NCI-H748 treated with DMSO at 0.1 percent for 48 hours (cell line): ENCODE results near the gene ARMH4.
"Not testable (repeated sequence)": the region's sequence is repeated elsewhere in the genome, so short reads cannot be mapped to it uniquely, and the experiment has no call there.

Experiments used
- DNase-seq: peaks from one replicate; lab custom pipeline; 2025; lab: John Stamatoyannopoulos, UW

Gene ARMH4

GRCh38 chr14:58146399-58146798, 5.6 kb downstream of the ARMH4 start:
- DNase-seq = no peak

DNA sequence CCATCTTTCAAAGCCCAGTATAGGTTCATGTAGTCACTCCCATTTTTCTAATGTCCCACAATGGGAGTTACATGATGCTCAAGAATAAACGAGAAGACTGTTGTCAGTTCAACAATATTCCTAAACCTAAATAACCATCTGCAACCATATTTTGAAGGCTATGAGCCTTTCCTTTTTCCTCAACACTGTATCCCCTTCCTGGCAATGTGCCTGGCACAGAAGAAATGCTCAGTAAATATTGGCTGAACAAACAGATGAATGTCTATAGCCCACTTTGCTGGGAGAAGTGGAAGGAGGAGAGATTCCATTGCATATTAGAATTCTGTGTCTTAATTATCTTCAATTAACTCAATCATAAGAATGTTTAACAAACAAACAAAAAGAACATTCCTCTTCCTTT, 6.1 kb downstream of the ARMH4 start:
- no peak for DNase-seq

- no peak for DNase-seq
Observed at GRCh38 chr14:58143106-58143505, 8.9 kb downstream of the ARMH4 start.

DNA sequence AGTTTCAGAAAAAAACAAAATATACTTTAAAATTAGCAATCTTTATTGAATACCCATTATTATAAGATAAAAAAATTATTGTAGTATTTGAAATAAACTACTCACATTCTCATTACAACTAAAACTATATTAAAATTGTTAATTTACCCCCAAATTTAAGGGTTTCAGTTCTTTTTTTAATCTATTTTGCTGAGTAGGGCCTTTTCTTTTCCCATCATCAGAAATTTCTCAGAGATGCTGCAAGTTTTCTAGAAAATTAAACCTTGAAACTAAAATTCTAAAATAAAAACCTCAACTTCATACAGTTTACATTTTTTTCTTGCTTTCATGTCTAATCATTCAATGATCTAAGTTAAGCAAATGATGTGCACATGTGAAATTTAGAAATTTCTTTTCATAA, 10.1 kb downstream of the ARMH4 start:
- no peak for DNase-seq

DNA sequence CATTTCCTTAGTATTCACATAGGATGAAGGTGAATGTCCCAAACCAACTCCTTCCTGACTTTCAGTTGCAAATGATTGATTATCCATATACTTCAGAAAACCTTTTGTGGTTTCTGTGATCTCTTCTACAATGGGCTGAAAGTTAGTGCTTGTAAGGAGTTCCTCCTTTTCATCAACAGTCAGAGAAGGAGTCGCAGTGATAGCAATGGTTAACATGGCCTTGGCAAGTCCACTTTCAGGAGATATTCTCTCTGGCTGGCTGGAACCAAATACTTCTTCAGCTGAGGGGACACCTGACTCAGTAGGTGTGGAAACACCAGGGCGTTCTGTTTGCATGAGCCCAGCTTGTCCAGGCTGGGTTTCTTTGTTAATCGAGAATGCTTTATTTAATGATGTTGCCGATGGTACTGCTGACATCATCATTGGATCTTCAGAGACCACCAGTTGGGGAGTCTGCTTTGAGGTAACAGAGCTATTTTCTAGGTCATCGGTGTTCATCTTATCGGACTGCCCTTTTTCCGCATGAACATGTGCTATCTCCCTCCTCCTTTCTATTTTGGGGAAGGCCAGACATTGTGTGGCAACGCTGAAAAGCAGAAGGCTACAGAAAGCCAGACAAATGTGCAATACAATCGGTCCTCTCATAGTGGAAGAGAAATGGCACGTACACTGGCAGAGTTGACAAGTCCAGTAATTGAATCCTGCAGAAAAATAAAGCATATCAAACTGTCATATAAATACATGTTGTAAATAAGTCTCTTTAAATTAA, 13.1 kb downstream of the ARMH4 start:
- DNase-seq = no peak

DNA sequence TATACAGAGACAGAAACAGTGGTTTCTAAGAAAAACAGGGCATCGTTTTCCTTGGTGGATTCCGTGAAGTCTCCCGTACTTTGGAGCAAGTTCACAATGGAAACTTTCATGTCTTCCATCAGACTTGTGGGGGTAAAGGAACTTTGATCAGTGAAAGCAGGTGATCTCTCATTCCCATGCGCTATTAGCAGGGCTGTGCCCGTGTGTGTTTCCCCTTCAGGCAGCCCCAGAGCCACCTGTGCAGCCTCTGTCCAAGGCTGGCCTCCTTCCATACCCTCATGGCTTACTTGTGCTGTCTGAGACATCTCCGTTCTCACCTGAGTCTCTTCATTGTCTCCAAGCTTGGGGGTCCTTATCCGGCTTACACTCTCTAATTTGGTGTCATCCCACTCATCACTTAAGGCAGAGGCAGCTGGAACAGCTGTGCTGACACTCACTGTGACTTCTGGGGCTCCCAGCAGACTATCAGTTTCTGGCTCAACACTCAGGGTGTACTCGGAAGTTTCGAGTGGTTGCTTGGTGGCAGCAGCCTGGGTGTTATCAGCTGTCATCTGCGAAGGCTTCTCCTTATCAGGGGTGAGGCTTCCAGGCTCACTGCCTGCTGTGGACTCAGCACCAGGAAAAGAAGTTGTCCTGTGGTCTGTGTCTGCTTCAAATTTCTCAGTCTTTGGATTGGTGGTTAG, 13.8 kb downstream of the ARMH4 start:
- DNase-seq = no peak

DNA sequence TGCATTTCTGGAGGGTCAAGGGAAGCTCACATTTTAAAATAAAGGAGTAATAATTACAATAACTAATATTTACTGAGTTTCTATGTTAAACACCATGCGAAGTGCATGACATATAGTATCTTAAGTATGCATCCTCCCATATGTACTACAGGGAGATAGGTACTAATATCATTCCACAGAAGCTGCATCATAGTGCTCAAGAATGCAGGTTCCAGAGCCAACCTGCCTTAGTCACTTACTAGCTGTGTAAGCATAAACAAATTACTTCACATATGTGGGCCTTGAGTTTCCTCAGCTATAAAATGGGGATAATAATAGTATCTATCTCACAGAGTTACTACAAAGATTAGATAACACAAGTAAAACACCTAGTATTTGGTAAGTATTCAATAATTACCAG, 18.3 kb downstream of the ARMH4 start:
- DNase-seq = no peak

- no peak for DNase-seq
Observed at GRCh38 chr14:58131386-58131785, 20.6 kb downstream of the ARMH4 start.

DNA sequence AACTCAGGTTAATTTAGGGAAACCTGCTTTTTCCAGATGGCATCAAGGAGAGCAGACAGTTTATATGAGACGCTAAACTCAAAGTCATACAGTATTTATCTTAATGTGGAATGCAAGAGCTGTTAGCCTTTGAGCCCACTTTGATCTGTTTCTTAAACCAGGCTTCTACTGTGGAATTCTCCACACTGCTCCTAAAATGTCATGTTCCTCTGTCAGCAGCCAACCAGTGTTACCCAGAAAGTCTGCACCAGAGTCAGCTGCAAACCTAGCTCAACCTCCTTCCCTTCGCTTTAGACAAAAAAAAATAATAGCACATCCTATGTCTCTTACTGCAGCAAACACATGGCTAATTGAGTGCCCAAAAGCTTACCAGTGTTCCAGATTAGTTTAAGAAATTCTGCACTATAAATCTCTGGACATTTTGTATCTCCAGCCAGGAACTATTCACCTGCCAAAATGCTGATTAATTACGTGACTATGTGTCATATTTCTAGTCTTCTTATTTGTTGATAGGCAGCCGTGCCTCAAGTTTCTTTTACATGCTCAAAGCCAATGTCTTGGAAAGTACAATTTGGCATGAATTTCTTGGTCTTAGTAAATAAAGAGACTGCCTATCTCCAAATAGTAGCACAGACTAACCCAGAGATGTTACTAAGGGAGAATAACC, 21.8 kb downstream of the ARMH4 start:
- no peak for DNase-seq

GRCh38 chr14:58129208-58129607, 22.8 kb downstream of the ARMH4 start:
- no peak for DNase-seq

GRCh38 chr14:58128416-58128815, 23.6 kb downstream of the ARMH4 start:
- DNase-seq = no peak

DNA sequence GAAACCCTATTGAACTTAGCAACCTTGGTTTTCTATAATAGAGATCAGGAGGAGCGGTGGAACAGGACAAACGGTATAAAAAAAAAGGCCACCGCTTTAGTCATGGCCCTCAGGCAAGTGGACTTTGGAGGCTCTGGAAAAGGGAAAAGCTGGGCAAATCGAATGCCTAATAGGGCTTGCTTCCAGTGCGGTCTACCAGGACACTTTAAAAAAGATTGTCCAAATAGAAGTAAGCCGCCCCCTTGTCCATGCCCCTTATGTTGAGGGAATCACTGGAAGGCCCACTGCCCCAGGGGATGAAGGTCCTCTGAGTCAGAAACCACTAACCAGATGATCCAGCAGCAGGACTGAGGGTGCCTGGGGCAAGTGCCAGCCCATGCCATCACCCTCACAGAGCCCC, 29.5 kb downstream of the ARMH4 start:
- DNase-seq = not testable (repeated sequence)

DNA sequence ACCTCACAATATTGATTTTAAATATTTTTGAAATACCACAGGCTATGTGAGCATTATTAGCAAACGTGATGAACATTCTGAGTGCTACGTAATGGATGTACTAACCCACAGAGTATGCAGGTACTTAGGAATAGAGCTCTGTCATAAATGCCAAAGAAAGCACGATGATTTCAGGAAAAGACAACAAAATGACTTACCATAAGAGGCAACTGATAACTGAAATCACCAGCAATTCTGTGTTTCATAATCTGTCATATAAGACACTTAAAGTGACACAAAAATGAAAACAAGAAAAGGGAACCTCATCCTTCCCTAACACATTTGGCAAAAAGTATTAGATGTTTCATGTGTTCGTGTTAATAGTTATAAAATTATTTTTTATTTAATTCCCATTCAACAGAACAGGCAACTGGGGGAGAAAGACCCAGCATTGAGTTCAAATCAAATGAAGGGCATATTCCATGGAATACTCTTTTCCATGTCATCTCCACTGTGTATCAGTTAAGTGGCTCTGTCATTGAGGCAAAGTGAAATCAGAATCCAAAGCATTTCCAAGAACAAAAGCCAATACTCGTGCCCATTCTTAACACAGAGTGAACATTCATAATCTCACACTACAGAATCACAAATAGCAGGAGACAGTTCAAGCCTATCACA, 30.4 kb downstream of the ARMH4 start:
- no peak for DNase-seq

- no peak for DNase-seq
Observed at GRCh38 chr14:58119381-58119780, 32.6 kb downstream of the ARMH4 start.

DNA sequence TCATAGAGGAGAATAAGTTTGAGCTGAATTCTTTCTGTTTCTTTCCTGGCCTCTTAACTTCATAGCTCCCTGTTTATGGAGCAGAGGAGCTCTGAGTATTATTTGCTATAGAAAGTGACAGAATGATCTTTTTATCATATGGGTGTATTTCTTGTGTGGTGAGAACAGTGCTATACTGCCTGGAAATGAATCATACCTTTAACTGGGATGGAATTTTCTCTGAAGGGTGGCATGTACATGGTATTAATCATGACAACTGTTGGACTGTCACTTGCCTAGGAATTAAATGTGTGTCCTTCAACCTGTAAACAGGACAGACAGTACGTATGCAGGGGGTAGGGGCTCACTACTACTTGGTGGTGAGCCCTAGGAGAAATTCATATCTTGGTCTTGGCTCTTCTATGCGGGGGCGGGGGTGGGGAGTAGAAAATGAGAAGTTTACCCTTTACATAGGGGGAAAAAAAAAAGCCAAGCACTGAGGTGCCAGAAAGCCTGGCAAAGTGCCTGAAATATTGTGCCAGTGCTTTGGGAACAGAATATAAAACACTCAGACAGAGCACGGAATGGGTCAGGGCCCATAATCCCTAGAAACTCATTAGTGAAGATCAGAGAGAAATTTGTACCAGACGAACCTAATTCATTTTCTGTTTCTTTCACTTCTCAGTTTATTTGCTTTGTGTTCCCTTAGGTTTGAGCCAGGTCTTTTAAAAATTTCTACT, 33.8 kb downstream of the ARMH4 start:
- DNase-seq = no peak

- DNase-seq = no peak
Observed at GRCh38 chr14:58109744-58110143, 42.3 kb downstream of the ARMH4 start.

- DNase-seq = no peak
Observed at GRCh38 chr14:58108717-58109116, 43.3 kb downstream of the ARMH4 start.

GRCh38 chr14:58107947-58108552, 44.0 kb downstream of the ARMH4 start:
- peak; percentile 41 for DNase-seq

DNA sequence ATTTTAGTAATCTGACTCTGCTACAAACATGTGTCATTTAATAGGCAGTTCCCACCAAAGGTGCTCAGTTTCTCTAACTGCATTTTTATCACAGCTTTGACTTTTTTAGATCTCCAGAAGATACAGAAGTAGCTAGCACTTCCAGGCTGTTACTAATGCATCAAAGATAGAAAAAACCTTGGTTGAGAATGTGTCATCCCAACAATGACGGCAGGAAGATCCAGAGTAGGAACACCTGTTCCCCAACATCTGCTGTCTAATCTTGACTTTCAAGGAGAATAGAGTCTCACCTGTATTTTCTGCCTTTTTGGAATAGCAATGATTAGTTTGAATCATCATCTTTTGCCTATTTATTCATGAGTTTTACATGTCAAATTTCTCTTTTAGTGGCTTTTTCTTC, 45.0 kb downstream of the ARMH4 start:
- DNase-seq = no peak

- no peak for DNase-seq
Observed at GRCh38 chr14:58106446-58106845, 45.6 kb downstream of the ARMH4 start.

DNA sequence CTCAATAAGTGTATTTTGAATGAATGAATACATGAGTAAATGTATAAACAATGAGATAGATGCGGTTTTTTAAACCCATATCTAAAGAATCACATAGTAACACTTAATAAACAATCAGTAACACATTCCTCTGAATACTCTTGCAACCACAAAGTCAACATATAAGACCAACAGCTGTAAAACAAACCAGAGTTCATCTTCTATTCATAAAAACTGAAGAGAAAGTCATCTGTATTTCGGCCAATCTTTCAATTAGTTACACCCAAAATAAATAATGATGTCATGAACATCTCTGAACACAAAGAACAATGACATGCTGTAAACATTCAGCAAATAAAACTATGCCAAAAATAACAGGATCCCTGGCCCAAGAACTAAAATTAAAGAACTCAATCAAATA, 47.2 kb downstream of the ARMH4 start:
- DNase-seq = no peak
